Measurements from ENCODE around the gene IQSEC1.

DNA sequence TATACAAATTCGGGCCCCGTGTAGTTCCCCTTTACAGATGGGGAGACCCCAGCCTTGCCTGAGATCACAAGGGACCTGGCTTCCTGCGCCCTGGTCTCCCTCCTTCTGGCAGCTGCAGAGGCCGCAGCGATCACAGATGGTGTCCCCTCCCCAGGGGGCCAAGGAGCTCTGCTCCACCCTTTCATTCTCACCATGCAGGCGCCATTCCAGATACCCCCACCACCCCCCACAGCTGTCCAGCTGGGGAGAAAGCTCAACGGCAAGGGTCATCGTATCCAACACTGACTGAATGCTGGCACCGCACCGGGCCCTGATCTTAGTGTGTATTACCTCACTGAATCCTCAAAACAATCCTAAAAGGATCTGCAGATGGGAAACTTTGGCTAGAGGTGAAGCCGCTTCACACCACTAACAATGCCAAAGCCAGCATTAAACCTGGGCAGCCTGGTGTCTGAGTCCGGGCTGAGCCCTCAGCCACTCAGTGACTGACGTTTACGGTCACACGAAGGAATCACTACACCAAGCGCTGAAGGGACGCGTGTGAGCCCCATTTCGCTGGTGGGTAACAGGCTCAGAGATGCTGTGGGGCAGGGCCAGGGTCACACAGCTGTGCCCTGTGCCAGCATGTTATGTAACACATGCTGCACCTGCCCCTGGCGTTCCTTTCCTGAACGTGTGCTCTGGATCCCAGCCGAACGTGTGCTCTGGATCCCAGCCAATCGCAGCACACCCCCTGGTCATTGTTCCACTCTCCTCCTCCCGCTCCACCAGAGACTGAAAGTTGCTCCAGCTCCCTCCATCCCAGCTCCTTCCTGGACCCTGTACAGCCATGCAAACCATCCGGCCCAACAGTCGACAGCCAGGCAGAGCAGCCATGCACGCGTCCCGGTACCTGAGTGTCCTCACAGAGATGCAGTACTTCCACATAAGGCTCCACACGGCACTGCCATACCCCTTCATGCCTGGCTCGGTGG is 51.8 kb downstream of the IQSEC1 start:
- TF ChIP-seq, protein P1, sequence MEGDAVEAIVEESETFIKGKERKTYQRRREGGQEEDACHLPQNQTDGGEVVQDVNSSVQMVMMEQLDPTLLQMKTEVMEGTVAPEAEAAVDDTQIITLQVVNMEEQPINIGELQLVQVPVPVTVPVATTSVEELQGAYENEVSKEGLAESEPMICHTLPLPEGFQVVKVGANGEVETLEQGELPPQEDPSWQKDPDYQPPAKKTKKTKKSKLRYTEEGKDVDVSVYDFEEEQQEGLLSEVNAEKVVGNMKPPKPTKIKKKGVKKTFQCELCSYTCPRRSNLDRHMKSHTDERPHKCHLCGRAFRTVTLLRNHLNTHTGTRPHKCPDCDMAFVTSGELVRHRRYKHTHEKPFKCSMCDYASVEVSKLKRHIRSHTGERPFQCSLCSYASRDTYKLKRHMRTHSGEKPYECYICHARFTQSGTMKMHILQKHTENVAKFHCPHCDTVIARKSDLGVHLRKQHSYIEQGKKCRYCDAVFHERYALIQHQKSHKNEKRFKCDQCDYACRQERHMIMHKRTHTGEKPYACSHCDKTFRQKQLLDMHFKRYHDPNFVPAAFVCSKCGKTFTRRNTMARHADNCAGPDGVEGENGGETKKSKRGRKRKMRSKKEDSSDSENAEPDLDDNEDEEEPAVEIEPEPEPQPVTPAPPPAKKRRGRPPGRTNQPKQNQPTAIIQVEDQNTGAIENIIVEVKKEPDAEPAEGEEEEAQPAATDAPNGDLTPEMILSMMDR (optimal IDR thresholded peaks at IDR 0.05 in 1 of 3, IDR thresholded peaks at IDR 0.05 in 1 of 3, conservative IDR thresholded peaks at IDR 0.05 in 1 of 3; ENCODE audit: extremely low read depth in 1 of 3, insufficient read depth in 2 of 3, low read length in 3 of 3): no peak
- peak; percentile 45 for TF ChIP-seq EZH2 (IDR thresholded peaks at IDR 0.05; ENCODE audit: low read length)
